Neural progenitor cell (in vitro differentiated cells): Measurements from ENCODE around the gene ARVCF.

Experiments
- EZH2 ChIP-seq: fragments of 200-600 bp; sonication (generic); IDR thresholded peaks from 2 replicates; pipeline ENCODE4 v1.6.1; 2017; ENCODE audit warnings: antibody characterized with exemption, mild to moderate bottlenecking, moderate library complexity
- TF ChIP-seq, protein P1 (sequence below): fragments of 200-600 bp; sonication (generic); IDR thresholded peaks from 2 replicates; pipeline ENCODE4 v1.5.1; 2017; ENCODE audit warnings: antibody characterized with exemption, mild to moderate bottlenecking

DNA sequence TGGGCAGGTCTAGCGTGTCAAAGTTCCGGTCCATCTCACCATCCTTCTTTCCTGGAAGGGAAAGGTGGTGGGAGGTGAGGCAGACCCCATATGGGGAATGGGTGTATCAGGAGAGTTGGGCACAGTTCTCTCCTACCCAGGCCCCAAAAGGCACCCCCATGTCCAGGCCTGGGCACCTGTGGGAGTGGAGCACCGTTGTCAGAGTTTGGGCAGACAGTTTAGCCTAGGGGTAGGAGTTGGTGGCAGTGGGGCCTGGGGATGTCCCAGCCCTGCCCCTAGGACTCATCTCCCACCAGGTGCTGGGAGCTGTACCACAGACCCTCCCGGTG is 41.0 kb downstream of the ARVCF start:
- TF ChIP-seq, protein P1, sequence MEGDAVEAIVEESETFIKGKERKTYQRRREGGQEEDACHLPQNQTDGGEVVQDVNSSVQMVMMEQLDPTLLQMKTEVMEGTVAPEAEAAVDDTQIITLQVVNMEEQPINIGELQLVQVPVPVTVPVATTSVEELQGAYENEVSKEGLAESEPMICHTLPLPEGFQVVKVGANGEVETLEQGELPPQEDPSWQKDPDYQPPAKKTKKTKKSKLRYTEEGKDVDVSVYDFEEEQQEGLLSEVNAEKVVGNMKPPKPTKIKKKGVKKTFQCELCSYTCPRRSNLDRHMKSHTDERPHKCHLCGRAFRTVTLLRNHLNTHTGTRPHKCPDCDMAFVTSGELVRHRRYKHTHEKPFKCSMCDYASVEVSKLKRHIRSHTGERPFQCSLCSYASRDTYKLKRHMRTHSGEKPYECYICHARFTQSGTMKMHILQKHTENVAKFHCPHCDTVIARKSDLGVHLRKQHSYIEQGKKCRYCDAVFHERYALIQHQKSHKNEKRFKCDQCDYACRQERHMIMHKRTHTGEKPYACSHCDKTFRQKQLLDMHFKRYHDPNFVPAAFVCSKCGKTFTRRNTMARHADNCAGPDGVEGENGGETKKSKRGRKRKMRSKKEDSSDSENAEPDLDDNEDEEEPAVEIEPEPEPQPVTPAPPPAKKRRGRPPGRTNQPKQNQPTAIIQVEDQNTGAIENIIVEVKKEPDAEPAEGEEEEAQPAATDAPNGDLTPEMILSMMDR: no peak
- no peak for TF ChIP-seq EZH2
